HG02973 (cell line): ENCODE measurements around the gene CCDC74B.
"Not testable (repeated sequence)": the region's sequence is repeated elsewhere in the genome, so short reads cannot be mapped to it uniquely, and the experiment has no call there.

Experiments used
- ATAC-seq: cut with Tn5 transposase; IDR thresholded peaks from one replicate; pipeline ENCODE4 v1.9.1; 2021; ENCODE audit warnings: moderate library complexity; ENCODE audit not compliant: unreplicated experiment

Gene CCDC74B

GRCh38 chr2:130169163-130169562, 24.3 kb upstream of the CCDC74B start:
- ATAC-seq: not testable (repeated sequence)

- ATAC-seq: not testable (repeated sequence)
These were observed 21.7 kb upstream of the CCDC74B start for GRCh38 chr2:130166611-130167010.

DNA sequence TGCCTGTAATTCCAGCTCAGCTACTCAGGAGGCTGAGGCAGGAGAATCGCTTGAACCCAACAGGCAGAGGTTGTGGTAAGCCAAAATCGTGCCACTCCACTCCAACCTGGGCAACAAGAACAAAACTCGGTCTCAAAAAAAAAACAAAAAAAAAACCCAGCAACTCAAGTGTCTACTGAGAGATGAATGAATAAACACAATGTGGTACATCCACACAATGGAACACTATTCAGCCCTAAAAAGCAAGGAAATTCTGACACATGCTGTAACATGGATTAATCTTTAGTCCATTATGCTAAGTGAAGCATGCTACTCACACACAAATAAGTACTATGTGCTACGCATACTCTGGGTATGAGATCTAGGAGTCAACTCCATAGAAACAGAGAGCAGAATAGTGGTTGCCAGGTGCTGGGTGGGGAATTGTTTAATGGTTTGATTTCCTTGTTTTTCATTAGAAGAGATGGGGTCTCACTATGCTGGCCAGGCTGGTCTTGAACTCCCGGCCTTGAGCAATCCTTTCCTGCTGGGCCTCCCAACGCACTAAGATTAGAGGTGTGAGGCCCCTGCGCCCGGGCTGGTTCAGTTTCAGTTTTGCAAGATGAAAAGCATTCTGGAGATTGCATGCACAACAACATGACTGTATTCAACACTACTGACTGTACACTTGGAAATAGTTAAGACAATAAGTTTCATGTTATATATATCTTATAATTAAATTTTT, 20.5 kb upstream of the CCDC74B start:
- ATAC-seq: no peak

DNA sequence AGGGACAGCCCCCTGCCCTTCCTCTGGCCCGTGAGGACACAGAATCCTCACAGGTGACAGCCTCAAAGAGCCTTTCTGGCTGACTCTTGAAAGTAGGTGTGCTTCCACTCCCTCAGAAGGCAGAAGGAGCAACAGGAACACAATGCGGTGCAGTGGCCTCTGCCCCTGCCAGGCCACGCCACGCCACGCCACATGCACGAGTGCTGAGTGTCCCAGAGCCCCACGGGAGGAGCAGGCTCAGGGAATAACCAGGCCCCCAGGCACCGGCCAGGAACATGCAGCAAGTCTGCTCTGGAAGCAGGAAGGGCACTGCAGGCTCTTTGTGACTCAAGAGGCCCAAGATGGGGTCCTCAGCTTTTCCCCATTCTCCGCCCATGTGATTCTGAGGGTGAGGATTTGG, 18.1 kb upstream of the CCDC74B start:
- no peak for ATAC-seq

- not testable (repeated sequence) for ATAC-seq
These were observed 17.6 kb upstream of the CCDC74B start for GRCh38 chr2:130162486-130162885.

GRCh38 chr2:130160838-130161705, 16.2 kb upstream of the CCDC74B start:
- ATAC-seq: not testable (repeated sequence)

GRCh38 chr2:130160131-130160530, 15.2 kb upstream of the CCDC74B start:
- ATAC-seq: no peak

- not testable (repeated sequence) for ATAC-seq
These were observed 14.5 kb upstream of the CCDC74B start for GRCh38 chr2:130159376-130159775.

DNA sequence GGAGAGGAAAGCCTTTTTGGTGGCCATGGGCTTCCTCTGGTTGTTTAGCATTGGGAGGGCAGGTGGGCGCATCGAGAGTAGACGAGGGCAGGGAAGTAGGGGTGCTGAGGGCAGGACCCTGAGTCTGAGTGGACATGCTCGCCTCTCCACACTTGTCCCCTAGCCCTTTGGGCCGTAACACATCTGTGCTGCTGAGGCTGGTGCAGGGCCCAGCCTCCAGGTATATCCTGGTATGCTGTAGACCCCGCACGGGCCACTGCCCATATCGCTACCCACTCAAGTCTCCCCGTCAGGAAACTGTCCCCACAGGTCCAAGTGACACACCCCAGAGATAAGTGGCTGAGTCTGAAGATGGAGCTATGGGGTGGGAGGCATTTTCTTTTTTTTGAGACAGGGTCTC, 13.7 kb upstream of the CCDC74B start:
- ATAC-seq: no peak

DNA sequence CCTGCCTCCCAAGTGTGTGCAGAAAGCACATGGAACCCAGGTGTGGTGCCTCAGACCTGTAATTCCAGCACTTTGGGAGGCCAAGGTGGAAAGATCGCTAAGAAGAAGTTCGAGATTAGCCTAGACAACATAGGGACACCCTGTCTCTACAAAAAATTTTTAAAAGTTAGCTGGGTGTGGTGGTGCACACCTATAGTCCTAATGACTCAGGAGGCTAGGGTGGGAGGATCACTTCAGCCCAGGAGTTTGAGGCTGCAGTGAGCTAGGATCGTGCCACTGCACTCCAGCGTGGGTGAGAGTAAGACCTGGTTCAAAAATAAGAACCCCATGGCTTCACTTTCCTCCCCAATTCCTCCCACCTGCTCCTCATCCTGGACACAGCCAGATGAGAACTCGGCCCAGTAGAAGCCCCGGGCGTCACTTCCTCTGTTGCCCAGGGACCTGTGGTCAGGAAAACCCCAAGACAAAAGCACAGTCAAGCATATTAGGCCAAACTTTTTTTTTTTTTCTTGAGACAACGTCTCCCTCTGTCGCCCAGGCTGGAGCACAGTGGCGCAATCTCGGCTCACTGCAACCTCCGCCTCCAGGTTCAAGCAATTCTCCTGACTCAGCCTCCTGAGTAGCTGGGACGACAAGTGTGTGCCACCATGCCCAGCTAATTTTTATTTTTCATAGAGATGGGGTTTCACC, 13.1 kb upstream of the CCDC74B start:
- ATAC-seq: peak; percentile 85

DNA sequence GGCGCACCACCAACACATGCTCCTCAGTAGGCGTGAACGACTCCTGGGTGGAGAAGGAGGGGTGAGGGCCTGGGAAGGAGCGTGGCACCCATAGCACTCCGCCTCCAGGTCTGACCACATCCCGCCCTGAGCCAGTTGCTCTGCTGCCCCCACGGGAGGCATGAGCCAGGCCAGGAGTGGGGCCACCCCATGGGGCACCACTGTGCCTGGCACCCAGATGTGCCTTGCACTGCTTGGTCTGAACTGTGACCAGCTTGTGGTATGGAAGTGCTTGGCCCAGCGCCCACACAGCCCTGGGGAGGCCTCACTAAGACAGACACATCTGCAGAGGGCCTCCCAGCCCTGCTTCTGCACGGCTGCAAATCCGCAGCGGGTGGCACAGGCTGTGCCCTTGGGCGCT, 12.4 kb upstream of the CCDC74B start:
- peak; percentile 23 for ATAC-seq

GRCh38 chr2:130156624-130157004, 11.7 kb upstream of the CCDC74B start:
- ATAC-seq: no peak

DNA sequence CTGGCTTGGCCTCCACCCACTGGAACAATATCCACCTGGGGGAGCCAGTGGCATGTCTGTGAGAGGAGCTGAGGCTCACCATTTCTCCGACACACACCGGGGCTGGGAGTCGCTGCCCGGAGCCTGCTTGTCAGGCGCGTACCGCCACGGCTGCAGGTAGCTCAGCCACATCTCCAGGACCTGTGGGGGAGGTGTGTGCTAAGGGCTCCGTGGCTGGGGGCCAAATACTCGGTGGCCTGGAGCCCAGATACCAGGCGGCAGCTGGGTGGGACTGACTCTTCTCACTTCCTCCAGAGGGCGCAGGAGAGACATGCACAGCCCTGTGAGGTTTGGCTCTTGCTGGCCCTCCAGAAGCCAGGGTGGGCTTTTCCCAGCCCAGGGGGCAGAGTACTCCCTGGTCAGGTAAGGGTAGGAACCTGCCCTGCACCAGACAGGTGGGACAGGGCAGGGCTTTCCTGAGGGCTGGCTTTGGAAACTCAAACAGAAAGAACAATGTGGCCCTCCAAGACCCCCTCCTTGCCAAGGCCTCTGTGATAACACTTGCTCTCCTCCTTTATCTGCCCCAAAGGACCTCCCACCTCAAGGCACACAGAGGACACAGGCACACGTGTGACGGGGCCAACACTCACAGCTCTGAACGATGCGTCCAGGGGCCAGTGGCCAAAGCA, 11.2 kb upstream of the CCDC74B start:
- not testable (repeated sequence) for ATAC-seq

DNA sequence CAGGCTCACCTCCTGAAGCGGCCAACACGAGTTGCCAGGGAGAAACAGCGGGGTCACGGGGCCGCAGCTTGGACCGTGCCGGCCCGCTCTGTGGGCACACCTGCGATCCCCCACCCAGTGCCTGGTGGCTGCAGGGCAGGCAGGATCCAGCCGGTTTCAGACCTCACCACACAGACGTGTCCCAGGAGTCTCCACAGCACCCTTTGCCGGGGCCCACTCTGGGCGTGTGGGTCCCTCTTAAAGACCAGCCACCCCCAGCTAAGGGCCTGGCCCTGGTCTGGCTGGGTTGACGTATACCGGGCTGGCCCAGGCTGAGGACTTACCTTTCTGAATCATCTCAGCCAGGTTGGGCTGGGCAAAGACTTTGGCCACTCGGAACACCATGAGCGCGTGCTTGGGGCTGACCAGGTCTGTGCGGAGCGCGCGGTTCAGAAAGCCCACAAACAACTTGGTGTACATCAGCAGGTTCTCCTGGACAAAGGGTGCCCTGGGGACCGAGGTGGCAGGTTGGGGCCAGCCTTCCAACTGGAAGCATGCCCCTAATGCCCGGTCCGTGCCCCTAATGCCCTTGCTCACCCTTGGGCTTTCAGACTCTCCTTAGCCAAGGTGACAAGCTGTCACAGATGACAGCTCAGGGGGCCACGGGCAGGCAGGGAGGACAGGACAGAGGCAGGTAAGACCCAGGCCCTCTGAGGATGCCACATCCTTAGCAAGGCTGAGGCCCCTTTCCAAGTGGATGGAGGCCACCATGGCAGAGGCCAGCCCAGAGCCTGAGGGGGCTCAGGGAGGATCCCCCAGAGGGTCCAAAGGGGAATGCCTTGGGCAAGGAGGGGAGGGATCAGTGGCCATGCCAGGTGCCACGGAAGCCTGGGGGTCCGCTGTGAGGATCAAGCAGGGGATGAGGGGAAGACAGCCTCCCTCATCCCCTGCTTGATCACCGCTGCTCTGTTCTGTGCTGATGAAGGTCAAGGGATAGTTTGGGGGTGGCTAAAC, 10.2 kb upstream of the CCDC74B start:
- no peak for ATAC-seq

DNA sequence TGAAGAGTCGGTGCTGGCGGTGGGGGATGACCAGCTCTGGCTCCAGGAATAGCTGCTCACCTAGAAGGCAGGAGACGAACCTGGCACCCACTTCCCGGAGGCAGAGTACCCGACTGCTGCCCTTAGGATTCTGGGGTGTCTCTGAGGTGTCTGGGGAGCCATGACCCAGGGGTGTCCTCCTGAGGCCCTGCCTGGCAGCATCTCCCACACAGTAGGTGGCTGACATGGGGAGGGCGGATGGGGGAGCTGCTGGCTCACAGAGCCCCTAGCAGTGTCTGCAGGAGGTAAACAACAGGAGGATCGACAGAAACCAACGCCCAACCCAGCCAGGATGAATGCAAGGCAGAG, 9.5 kb upstream of the CCDC74B start:
- not testable (repeated sequence) for ATAC-seq

DNA sequence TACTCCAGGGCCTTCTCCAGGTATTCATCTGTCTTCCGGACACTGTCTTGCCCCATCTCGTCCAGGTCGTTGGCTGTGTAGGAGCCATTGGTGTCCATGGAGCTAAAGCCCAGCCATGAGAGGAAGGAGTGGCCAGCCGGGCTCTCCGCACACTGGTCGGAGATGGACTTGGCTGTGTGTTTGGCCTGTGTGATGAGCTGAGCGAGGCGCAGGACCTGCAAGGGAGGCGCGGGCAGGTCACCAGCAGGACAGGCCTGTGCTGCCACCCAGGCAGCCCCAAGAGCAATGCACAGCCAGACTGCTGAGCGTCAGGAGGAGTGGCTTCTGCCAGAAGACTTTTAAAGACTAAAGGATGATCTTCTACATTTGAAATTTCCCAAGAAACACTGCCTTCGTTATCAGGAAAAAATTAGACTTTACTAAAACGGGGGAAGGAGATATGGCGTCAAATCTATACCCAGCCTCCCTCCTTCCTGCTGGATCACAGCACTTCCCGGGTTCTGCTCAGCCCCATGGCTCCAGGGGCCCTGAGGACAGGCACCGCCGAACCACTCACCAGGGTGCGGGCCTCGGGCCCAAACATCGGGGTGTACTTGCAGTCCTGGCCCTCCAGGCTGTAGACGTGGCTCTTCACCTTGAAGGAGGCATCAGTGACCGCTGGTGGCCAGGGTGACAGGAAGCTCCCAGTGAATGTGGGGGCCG, 9.0 kb upstream of the CCDC74B start:
- not testable (repeated sequence) for ATAC-seq

DNA sequence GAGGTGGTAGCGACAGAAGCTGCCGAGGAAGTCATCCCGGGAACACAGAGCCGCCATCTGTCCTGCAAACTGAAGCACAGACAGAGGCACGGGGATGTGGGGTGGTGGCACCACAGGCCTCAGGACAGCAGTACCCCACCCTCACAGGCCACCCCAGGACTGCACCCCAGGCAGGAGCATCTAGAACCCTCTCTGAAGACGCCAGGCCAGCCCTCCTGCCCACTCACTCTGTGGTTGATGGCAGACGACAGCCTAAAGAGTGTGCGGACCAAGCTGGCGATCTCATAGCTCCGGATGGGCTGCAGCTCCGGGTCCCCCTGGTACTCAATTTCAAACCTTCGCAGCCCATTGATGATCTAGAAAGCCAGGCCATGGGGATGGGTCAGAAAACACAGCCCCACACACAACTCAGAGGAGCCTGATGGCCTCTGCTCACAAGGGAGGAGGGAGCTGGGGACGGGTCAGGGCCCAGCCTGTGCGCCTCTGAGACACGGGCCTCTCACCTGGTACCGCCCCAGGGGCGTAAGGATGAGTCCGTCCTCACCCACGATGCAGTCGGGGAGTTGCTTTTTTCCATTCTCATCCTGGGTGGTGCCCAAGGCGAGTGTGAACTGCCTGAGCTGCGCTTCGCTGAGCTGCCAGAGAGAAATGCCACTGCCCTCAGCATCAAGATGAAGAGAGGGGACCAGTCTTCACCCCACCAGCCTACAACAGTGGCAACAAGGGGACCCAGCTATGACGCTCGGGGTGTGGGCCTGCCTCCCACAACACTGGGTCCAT, 8.1 kb upstream of the CCDC74B start:
- ATAC-seq: no peak

DNA sequence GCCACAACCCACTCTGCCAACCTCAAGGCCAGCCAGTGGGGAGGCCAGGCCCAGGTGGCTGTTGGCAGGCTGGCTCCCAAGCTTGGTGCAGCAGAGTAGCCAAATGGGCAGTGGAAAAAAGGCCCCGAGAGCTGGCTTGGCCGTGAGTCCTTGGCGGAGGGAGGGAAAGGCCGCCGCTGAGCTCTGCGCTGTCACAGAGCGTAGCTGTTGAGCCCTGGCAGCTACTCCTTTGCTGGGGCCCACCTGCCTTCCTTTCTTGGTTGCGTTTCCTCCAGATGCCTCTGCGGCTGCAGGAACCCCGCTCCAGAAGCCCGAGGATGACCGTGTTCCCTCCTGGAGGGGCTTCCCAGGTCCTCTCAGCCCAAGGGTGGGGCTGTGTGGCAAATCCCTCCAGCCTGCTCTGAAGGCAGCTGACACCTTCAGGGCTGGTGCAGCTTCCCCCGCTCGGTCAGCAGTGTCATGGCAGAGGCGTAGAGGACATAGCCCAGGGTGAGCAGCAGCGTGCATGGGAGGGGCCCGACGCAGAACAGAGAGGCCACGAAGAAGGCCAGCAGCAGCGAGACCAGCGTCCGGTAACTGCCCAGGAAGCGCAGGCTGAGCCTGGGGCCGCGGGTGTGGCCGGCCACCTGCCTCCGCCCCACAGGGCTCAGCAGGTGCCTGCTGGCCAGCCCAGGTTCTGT, 7.4 kb upstream of the CCDC74B start:
- ATAC-seq: not testable (repeated sequence)
